HG03066 (cell line): Measurements from ENCODE around the gene ACOX3.

ENCODE experiments used
- ATAC-seq: cut with Tn5 transposase; IDR thresholded peaks from one replicate; pipeline ENCODE4 v1.9.1; 2021; ENCODE audit warnings: low read depth; ENCODE audit not compliant: unreplicated experiment

ACOX3 gene

DNA sequence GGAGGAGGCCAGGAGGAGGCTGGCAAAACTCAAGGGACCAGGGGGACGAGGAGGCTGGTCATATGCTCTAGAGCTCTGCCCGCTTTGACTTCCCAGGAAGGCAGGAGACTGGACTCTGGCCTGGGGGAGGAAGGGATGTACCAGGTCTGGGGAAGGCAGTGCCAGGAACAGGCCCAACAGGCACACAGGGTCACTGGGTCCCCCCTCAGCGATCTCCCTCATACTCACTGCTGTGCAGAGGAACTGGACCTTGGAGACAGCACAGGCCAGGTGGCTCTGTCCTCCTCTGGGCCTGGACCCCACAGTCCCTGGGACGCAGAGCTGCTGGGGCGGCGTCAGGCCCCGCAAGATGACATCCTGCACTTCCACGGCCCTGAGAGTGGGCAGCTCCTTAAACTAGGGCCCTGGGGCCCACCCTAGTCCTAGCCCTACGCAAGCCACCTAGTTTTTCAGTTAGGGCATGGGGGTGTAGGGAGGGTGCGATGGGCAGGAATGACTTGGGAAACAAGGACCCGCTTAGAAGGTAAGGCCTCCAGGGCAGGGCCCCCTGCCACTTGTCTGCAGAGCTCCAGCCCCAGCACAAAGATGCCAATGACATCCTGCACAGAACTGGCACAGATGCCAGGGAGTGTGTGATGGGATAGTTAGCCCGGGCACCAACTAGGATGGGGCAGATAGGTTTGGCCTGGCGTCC, 111.5 kb downstream of the ACOX3 start:
- ATAC-seq: no peak

DNA sequence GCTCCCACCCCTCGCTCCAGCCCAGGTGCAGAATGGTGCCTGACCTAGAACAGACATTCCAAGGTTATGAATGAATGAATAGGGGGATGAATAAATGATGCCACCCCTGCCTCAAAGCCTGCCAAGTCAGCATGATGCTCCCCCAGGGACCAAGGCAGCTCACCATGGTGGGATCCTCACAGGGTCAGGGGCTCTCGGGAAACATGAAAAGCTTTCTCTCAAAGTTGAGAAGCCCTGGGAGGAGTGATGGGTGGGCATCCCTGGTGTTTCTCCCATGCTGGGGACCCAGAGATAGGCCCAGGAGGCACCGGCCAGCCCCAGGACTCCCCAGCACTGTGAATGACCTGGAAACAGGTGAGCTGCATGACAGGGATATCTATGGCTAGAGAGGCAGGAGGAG, 112.1 kb downstream of the ACOX3 start:
- ATAC-seq: no peak

DNA sequence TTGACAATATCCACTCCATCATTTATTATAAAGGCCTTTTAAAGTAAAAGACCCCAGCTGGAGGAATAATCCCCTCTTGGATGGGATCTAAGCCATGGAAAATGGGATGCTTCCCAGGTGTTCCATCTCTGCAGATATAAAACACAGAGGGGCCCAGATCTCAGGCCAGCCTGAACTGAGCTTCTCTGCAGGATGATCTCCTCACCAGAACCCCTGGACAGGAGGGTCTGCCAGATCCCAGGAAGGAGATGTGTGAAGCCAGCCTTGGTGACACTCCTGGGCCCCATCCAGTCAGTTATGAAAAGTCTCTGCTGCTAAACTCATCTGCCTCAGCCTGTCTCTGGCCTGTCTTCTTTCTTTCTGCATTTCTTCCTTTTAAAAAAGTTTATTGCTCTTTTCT, 114.3 kb downstream of the ACOX3 start:
- no peak for ATAC-seq

DNA sequence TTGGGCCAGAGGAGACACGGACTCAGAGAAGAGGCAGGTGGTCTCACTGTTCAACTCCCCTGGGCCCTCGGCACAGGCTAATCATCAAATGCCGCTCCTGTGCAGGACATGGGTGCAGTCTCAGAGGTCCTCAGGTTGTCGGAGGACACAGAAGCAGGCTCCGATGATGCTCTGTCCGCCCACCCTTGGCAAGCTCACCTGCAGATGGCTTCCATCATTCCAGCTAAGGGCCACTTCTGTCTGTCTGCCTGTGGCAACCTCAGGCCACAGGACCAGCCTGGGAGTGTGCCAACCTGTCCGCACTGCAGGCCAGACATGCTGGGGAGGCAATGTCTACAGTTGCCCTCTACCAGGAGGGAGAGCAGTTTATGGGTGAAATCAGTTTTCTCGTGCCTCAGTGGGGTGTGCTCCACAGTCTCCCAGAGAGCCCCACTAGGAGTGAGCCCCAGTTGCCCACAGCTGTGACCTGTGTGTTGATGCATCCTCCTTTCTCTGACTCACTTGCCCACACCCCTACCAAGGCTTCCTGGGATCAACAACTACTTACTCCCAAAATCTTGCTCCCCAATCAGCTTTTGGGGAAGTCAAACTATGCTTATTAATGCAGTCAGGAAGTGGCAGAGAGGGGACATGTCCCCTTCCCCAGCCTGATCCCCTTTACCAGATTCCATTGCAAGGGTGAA, 115.1 kb downstream of the ACOX3 start:
- ATAC-seq: no peak

DNA sequence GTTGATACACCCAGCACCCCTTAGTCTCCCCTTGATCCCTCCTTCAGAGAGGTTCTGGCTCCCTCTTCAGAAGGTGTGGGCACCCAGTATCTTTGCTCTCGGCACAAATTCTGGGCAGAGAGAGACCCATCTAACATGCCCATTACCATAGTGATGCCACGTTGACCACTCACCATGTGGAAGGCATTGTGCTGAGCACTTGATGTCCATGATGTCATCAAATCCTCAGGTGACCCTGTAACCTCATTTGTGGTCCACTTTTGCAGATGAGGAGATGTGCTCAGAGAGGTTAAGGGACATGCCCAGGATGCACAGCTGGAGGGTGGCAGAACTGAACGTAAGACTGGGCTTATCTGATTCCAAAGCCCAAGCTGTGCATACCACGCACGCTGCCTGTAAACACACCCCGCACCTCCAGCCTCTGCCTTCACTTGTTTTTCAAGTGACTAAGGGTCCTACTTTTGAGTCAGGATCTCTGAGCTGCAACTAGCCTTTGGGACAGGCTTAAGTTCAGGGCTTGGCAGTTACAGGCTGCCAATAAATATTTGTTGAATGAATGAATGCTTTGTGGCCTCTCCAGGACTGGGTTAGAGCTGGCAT, 115.8 kb downstream of the ACOX3 start:
- ATAC-seq: no peak

DNA sequence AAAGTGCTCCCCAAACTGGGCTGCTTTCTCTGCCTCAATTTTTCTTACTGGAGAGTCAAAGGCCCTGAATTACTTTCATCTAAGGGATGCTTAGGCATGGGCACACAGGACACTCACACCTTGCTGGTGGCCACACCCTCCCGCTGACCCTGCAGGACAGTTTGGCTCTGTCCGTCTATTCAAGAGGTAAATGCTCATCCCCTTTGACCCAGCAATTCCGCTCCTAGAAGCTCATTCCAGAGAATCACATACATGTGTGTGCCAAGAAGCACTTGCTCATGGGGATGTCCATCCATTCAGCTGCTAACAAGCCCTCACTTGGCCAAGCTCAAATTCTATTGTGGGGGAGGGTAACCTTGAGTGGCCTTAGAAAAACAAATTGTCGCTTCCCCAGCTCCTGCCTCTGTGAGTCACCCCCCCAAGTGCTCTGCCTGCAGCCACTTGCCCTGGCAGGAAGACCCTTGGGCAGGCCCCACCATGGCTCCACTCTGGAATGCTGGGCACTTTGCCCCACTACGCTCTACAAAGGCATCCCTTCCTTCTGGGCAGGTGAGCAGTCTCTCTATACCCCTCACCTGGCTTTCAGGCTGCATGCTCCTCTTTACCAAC, 116.5 kb downstream of the ACOX3 start:
- ATAC-seq: no peak

DNA sequence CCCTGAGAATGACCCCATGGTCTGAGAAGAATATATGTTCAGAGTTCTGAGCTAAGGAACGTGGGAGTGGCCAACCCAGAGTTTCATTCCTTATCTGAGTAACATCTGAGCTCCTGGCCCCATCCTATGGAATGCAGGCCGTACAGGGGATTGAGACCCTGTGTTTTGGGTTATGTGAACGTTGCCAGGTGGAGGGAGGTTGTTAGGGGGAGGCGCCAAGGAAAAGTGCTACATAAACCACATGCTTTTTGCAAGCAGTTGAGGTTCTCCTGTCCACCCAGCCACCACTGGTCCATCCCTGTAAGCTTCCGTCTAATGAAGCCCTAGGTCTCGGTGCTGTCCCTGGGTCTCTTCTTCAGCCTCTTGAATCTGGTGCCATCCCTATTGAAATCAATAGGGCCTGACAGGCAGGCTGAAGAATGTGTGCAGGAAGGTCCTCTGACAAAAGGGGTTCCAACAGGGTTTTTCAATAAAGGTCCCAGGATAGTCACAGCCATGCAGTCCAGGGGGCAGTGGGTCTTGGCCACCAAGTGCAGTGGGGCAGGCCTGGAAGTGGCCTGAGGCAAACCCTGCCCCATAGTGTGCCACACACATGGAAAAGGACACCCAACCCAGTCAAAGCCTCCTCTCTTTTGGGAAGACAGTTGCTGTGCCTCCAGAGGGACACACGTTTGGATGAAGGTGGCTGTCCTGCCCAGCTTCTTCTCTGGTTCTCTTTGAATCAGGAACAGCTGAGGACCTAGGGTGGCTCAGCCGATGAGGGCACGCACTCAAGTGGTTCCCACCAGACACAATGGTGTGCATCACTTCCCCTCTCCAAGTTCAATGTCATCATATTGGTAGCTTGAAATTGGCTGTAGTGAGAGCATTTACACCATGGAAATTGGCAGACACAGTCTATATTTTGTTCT, 117.5 kb downstream of the ACOX3 start:
- no peak for ATAC-seq

DNA sequence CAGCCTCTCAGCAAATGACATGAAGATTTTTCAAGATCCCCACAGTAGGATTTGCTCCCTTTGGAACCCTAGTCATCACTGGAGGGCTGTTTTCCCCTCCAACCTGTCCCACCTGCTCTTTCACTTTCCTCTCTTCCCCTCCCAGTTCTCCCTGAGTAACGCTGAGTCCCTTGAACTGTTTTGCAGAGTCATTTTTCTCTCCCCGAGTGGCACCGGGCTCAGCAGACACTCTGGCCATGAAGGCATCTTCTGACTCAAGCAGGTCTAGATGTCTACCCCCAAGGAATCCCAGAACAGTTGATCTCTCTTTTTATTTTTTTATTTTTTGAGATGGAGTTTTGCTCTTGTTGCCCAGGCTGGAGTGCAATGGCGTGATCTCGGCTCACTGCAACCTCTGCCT, 118.8 kb downstream of the ACOX3 start:
- ATAC-seq: no peak

DNA sequence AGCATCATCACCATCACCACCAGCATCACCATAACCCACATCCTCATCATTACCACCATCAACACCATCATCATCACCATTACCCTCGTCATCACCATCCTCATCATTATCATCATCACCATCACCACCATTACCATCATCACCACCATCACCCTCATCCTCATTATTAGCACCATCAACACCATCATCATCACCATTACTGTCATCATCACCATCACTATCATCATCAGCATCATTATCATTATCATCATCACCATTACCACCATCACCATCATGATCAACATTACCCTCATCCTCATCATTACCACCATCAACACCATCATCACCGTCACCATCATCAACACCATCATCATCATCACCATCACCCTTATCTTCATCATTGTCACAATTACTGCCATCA, 119.3 kb downstream of the ACOX3 start:
- no peak for ATAC-seq

DNA sequence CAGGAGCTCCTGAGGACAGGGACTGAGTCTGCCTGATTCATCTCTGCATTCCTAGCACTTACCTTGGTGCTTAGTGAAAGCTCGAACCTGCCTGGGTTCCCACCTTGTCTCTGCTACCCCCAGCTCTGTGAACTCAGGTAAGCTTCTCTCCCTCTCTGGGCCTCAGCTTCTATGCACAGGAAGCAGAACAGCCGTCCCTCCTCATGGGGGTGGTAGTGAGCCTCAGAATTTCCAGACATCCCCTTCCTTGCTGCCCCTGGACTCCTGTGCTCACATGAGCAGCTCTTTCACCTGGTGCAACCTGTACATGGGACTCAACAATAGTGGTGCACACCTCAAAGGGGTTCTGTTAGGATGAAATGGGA, 120.2 kb downstream of the ACOX3 start:
- ATAC-seq: no peak

DNA sequence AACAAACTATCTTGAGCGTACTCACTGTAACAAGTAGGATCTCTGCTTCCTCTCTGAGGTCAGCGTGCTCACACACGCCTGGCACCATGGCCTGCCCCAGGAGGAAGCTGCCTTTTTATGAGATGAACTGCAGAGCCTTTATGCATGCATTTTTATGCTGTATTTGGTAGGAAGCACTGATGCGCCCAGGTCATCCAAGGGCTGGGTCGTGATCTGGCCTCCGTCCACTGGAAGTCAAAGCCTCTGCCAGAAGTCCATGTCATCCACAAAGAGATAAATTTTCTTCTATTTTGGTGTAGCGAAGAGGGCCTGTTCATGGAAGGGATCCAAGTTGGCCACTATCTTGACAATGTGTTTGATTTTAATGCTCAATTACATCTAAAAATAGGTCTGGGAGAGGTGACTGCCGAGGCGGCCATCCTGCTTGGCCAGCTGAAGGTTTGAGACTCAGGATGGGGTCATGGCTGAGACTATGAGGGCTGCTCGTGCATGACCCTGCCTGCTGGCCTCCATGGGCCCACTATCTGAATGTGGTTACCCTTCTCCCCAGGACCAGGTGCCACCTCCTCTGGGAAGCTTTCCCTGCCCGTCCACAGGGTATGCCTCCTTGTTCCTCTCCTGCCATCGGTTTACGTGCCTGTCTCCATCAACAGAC, 120.7 kb downstream of the ACOX3 start:
- ATAC-seq: no peak

DNA sequence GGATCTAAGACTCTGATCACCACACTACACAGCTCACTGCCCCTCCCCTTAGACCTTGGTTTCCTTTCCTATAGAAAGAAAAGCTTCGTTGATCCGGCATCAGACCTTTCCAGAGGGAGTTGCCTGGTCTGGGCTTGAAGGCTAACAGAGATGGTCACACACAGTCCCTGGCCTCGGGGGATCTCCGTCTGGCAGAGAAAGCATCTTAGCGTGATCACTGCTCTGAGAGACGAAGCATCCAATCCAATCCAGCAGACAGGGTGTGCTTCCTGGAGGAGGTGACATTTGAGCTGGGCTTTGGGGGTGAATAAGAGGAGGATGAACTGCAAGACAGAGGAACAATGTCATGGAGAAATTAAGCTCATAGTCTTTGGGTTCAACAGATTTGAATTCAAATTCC, 121.5 kb downstream of the ACOX3 start:
- ATAC-seq: no peak

DNA sequence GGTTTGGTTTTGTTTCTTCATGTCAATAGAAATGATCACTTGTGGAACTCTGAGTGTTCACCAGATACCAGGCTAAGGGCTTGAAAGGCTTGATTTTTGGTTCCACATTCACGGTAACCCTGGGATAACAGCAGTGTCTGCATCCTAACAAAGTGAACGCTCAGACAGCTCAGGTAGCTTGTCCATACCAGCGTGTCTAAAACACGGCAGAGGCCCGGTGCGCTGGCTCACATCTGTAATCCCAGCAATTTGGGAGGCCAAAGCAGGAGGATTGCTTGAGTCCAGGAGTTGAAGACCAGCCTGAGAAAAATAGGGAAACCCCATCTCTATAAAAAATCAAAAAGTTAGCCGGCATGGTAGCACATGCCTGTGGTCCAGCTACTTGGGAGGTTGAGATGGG, 122.0 kb downstream of the ACOX3 start:
- no peak for ATAC-seq

DNA sequence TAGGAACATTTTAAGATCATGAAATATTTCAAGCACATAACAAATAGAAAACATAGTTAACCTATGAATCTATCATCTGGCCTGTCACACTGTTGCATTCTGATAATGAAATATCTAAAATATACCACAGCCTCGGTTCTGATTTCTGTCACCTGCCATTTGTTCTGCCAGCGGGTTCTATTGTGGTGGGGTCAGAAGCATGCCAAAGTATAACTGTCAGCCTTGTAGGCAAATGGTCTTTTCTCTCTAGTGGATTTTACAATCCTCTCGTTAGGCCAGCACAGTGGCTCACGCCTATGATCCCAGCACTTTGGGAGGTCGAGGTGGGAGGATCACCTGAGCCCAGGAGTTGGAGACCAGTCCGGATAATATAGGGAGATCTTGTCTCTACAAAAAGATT, 123.0 kb downstream of the ACOX3 start:
- ATAC-seq: no peak

DNA sequence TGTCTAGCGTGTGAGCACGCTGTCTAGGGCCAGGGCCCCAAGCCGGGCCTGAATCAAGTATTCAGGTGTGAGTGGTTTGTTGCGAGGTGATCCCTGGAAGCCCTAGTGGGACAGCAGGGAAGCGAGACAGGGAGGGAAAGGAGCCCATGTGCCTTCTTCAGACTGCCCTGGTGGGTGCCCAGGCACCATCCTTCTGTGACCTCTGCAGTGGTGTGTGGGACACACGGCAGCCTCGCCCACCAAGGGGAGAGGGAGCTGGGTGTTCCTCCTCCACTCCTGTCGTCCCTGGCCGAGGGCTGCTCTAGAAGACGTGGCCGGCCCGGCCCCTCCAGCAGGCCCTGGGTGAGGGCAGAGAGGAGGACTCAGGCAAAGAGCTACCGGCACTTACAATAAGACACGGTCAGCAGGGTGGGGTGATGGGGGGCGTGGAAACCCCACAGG, 123.6 kb downstream of the ACOX3 start:
- ATAC-seq: no peak
